GM19099 (cell line): ENCODE results near the gene BASP1.

Experiments
- POLR2A ChIP-seq: IDR thresholded peaks from 3 replicates; pipeline ENCODE4 v1.6.1; 2011; ENCODE audit warnings: low read depth; ENCODE audit not compliant: insufficient read length; ENCODE audit errors: extremely low read depth

The BASP1 gene

DNA sequence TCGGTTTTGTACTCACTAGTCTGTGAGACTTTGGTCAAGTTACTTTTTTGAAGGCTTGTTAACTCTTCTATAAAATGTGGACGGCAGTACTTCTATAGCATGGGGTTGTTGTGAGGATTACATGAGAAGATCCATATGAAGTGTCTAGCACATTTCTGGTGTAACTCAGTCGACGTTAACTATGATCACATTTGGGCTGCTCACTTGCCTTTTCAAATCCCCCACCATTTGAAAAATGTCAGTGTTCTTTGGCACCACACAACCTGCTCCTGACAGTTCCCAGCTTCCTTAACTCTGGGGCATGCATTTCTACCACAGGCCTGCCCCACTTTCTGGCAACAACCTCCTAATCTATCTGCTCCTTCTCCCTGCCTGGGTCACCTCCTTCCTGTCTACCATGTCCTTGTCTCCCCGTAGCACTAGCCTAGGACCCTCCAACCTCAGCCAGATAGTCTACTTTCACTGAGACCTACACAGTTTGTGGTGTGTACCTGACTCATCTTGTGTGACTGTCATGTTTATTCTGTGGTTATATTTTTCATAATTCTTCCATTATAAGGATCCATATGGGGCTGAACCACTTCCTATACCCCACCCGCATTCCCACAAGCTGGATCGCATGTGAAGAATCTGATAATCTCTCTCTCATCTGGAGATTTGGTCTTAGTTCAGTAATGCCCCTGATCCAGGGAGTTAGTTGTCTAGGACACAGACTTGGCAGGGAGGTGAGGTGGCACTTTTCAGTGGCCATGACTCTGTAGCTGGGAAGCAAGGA is 30.2 kb upstream of the BASP1 start:
- no peak for TF ChIP-seq POLR2A

DNA sequence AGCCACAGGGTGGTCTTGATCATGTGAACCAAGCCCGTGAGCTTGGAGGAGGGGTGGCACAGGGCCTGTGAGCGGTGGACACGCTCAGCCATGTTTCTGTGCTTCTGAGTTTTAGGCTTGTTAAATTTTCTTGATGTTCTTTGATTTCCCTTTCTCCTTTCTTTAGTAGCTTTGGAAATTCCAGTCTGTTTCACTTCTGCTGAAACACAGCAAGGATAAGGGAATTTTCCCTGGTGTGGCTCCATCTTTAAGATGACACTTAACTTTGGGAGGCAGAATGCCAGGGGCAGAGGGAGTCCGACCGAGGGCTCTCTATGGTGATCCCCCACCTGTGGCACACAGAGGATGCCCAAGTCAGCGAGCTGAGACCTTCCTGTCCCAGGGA is 29.7 kb upstream of the BASP1 start:
- no peak for TF ChIP-seq POLR2A

DNA sequence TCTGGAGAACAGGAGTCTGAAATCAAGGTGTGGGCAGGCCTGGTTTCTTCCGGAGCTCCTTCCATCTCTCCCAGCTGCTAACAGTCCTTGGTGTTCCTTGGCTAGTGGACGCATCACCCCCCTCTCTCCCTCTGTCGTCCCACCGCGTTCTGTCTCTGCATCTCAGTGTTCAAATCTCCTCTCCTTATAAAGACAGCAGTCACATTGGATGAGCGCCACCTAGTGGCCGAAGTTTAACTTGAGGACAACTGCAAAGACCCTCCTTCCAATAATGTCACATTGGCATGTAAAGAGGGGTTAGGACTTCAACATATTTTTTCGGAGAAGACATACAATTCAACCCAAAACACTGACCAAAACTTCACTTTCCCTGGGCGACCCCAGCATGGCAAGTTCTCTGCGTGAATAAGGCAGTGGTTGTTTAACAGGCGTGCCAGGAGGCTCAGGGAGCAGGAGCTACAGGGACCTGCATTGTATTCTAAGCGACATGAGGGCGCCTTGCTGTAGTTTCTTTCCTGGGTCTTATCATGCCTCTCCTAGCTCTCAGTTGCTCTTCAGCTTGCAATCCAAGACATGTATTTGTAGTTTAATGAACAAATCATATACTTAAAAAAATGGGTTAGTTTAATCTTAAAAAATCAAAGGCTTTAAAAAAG is 27.9 kb upstream of the BASP1 start:
- no peak for TF ChIP-seq POLR2A

DNA sequence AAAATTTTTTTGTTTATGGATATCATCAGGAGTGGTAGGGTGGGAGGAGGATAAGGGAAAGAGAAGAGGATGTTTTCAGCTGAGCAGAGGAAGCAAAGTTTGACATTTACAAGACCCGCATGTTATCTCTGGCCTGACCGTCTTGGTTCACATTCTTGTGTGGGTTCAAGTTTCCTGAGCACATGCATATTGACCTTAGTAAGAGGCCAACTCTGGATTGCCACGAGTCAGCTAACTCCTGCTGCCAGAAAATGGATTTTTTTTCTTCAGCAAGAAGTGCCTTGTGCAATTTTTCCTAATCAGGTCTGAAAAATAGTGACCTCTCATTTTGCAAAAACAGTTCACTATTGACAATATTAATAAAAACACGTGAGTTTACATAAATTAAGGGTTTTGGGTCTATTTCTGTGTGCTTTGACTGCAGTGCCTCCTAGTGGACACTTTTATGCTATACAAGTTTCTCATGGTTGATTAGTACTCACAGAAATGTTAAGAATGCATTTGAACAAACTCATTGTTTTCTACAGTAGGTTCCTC is 27.1 kb upstream of the BASP1 start:
- no peak for TF ChIP-seq POLR2A

GRCh38 chr5:17190799-17191391 is 26.5 kb upstream of the BASP1 start:
- no peak for TF ChIP-seq POLR2A

- no peak for TF ChIP-seq POLR2A
Measured at GRCh38 chr5:17192191-17192590, 25.2 kb upstream of the BASP1 start.

GRCh38 chr5:17196024-17196423 is 21.4 kb upstream of the BASP1 start:
- TF ChIP-seq POLR2A = no peak

- TF ChIP-seq POLR2A = no peak
Measured at GRCh38 chr5:17196697-17197096, 20.7 kb upstream of the BASP1 start.

GRCh38 chr5:17203329-17204132 is 13.9 kb upstream of the BASP1 start:
- no peak for TF ChIP-seq POLR2A

DNA sequence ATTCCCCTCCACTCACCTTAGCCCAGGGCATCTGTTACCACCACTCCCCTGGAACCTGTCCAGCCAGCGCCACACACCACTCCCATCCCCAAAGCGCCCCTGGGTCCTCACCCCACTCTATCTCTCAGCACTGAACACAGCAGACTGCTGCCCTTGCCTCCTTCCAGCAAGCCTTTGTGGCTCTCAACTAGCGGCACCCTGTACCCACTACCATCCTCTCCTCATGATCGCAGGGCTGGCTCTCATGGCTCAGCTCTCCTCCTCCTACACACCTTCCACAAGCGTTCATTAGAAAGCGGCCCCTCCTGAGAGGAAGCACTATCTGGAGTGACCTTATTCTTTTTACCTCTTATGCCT is 13.3 kb upstream of the BASP1 start:
- TF ChIP-seq POLR2A = no peak

GRCh38 chr5:17206021-17206420 is 11.4 kb upstream of the BASP1 start:
- no peak for TF ChIP-seq POLR2A

DNA sequence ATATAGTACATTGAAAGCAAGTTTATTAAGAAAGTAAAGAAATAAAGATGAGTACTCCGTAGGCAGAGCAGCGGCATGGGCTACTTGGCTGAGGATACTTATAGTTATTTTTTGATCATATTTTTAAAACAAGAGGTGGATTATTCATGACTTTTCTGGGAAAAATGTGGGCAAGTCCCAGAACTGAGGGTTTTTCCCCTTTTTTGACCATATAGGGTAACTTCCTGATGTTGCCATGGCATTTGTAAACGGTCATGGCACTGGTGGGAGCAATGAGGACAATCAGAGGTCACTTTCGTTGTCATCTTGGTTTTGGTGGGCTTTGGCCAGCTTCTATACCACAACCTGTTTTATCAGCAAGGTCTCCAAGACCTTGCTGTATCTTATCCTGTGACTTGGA is 5.2 kb upstream of the BASP1 start:
- TF ChIP-seq POLR2A = no peak

- TF ChIP-seq POLR2A = no peak
Measured at GRCh38 chr5:17212996-17213395, 4.4 kb upstream of the BASP1 start.

- no peak for TF ChIP-seq POLR2A
Measured at GRCh38 chr5:17213938-17214337, 3.5 kb upstream of the BASP1 start.

DNA sequence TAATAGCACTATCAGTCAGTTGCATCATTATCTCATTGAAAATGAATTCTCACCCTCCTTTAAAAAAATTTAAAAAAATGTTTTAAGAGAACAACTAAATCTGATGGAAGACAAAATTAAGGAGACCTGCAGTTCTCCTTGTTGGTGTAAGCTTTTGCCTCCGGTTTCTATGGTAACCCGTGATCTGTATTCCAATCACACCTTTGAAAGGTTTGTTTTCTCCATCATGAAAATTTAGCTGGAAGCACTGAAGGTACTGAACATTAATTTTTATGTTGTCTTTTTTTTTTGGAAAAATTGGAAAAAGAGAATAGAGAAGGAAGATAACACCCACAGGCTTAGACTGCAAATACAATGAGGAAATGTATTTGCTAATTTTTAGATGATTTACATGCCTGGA is 2.5 kb upstream of the BASP1 start:
- TF ChIP-seq POLR2A = no peak

DNA sequence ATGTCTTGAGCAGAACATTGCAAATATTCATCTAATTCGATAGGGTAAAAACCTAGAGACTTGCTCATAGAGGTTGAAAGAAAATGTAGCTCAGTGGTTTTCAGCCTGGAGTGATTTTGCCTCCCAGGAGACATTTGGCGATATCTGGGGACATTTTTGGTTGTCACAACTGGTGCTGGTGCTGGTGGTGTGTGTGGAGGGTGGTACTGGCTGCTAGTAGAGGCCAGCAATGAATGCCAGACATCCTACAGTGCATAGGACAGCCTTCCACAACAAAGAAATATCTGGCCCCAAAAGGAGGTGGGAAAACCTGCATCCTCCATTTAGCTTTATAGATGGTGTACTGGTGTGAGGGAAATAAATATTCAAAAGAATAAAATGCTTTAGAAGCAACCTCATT is 2.1 kb upstream of the BASP1 start:
- no peak for TF ChIP-seq POLR2A
